ENCODE data around the gene MSN. TPM values are rescaled to one million over a fixed set of nuclear protein-coding genes. Genes with fewer than 3 reads are reported as not detected.

The MSN gene
- total RNA-seq, 1 donor from 2014 or later = 207 TPM

- DNase-seq (ENCODE audit: low read depth) = no peak
Observed at GRCh38 chrX:65783746-65784145, 116.3 kb downstream of the MSN start.

Other genes starting within 250 kb of the MSN start
- gene LAS1L, start 132.9 kb upstream of the MSN start, total RNA-seq = 17.3 and 19.0 TPM in 2 replicates

Data from myocyte (in vitro differentiated cells).